IPS-NIHi7 (cell line): Measurements from ENCODE around the gene PARD3B.
A peak's percentile ranks its signal among the peaks of the same experiment; 100 is the strongest.
"Not testable (repeated sequence)": the region's sequence is repeated elsewhere in the genome, so short reads cannot be mapped to it uniquely, and the experiment has no call there.

Experiments used
- DNase-seq: peaks from one replicate; pipeline ENCODE4 v3.0.0; 2012; ENCODE audit warnings: mixed read lengths; ENCODE audit errors: extremely low spot score

PARD3B gene

DNA sequence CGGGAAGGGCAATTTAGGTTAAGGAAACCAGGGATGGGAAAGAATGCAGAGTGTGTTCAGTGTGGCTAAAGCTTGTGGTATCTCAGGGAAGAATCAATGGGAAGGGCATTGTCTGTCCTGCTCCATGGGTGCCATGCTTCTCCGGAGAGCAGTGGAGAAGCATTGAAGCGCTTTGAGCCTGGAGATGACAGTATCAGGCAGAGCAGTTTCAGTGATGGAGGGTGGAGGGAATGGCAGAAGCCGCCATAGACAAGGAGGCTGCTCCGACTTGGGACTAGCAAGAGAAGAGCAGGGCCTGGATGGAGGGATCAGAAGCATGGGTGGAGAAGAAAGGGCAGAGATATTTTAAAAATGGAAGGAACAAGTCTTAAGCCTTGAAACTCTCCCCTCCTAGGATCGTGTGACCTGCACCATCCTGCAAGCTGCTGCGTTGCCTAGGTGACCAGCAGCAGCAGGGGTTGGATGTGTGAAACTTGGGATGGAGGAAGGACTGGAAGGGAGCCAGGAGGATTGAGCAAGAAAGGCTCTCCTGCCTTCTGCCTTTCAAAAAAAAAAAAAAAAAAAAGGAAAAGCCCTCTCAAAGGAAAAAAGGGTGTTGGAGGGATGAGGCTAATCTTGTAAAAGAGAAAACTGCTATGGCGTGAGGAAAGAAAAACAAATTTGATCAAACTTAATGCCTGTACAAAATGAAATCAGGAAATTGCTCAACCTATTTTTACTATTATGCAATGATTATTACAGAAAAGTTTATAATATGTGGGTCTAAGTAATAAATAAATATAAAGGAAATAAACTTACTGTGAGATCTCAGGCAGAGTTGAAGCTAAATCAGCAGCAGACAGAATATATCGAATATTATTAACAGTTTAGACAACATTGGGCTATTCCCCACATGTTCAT is 643.2 kb downstream of the PARD3B start:
- DNase-seq, result peak; percentile 37

DNA sequence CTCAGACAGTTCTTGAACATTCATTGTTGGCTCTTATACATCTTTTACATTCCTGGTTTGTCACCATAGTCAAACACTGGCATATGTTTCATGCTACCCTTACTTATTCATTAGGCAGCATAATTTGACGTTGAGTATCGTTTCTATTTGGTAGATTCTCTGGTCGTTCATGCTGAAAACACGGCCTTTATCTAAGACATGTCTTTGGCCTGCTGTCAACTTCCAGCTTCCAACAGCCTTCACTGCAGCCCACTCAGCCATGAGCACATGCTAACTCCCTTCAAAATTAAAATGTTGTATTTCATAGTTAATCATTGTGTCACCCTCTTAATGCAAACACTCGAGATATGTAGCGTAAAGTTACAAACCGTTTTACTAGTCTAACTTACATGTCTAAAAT is 644.0 kb downstream of the PARD3B start:
- DNase-seq, result no peak

DNA sequence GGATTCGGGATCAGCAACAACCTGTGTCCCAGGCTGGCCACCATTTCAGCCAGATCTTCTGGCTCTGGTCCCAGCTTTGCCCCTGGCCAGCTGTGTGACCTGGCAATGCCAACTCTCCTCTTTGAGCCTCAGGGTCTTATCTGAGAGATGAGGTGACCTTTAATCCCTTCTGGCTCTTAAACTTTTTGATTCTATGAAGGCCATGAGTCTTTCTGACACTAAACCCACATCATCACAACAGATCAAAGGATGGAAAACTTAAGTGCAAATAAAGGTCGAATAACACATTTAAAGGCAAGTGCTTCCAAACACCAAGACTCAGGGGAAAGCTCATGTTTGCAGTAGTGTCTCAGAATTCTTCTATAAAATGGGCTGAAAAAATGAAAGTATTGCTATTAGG is 645.3 kb downstream of the PARD3B start:
- no peak for DNase-seq

DNA sequence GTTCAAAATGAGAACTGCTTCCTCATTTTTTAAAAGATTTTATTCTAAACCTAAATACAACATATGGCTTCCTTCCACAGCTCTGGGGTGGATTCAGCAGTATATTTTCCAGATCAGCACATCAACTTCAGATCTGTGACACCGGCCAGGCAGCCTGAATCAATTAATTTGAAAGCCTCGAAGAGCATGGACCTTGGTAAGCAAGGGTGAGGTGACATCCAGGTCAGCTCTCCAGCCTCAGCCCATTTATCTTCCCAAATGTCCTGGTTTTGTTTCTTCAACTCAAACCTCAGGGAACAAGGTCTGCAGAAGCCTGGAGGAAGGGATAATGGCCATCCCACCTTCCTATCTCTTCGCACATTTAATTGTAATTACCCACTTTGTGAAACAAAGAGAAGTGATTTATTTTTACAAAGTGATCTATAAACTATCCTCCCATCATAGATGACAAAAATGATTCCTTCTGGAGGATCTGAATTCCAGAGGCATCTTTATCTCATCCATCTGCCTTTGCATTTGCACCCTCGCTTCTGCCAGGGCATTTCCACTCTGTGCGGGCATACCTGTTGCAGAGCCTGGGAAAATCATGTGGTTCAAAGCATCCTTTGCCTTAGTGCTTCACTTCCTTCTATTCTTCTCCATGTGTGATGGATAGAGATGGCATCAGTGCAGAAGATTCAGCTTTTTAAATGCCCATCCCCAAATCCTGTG is 648.0 kb downstream of the PARD3B start:
- DNase-seq, result no peak

DNA sequence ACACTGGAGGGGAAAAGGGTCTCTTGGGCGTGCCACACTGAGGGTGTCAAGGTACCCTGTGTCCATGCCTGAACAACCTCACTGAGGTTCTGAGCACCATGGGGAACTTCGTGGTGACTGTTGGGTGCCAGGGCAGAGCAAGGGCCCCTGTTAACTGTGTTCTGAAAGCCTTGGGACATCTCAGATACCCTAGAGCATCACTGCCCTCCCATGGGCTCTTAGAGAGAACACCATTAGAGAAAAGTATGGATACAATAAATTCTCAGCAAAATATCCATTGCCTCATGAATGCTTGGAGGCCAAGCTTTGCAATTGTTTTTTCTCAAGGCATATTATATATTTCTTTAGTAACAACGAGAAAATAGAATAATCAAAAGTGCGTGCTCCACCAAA is 648.6 kb downstream of the PARD3B start:
- no peak for DNase-seq

DNA sequence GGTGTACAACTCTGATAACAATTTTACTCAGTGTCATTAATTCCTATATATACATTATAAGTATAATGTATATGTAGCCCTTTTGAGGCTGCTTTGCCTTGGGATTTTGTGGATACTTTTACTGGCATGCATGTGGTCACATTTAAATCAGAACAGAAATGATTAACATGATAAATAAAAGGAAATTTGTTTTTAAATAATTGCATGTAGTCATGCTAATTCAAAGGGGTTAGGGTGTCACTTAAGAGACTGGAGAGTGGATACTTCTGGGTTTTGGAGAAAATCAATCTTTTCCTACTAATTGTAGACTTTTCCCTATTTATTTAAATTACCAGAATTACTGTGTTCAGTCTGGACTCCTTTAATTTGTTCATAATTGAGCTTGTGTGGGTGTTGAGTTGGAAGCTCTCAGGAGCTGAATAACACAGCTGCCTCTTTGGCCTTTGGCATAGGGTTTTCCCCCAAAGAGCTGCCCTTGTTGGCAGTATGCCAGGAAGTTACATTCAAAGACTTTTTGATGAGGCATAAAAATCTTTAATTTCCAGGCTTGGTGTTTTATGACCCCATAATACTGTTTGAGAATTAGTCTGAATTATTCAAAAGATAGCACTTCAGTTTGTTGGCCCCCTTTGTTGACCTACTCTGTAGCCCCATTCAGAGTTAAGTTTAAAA is 652.3 kb downstream of the PARD3B start:
- DNase-seq, result no peak

DNA sequence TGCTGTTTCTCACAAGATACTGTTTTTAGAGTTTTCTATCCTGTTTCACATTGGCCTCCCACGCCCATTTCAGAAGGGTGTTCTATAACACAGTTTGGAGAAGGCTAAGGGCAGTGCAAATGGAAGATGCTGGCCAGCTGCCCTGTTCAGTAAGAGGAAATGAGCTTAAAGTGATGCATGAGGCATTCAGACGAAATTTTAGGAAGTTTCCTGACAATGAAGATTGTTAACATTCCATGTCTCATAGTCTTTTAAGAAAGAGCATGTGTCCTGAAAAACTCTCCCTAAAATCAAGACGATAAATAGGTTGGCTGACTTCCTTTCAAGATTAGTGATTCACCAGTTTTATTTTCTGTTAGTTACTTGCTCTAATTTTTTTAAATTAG is 652.9 kb downstream of the PARD3B start:
- DNase-seq, result no peak

DNA sequence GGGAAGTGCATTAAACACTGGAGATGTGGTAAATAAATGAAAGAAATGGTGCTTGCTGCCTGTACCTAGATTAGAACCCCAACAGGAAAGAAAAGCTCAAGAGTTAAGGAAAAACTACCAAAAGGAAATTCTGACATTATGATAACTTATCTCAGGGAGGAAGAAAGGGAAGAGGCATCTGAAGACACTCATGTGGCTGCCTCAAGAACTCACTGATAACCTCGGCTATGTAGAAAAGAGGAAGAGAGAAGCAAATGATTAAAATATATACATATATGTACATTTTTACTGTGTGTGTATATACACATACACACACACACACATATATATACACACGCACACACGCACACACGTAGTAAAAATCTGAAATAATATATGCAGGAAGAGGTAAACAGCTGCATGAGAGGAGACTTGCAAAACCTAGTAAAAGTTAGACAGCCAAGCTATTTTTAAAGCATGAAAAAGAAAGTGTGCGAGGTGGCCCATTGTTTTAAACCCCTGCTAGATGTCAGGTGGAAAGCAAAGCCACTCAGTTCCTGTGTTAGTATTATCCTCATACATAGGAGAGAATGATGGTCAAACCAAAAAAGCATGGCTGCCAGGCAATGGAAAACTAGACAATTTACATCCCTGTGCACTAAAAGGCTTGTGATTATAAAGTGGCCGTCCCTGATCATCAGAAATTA is 654.0 kb downstream of the PARD3B start:
- no peak for DNase-seq

DNA sequence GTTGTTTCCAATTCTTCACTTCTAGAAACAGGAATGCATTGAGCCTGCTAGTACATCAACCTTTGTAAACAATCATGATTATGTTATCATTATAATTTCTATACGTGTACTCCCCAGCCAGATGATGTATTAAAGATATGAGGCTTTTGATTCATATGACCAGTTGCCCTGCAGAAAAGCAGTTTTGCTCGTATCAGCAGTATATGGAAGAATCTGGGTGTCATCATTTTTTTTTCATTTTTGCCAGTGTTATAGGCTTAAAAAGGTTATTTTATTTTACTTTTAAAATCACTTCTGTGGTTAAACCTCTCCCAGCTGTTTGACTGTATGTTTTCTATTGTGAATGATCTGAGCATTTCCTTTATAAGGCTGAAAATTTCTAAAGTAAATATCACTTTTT is 665.2 kb downstream of the PARD3B start:
- no peak for DNase-seq

DNA sequence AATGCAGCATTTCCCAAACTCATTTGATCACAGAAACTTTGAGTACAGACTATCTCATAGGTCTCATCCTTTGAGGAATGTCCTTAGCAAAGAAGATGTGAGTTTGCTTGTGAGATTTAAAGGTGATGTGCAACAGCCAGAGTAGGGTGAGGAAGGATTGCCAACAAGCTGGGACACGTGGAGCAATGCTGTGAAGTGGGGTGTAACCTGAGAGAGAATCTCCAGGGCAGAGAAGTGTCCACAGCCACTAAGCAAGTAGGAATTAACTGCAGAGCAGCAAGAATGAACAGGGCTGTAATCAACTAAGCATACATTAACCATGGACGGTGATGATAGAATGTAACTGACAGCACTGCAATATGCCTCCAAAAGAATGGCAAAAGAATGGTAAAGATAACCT is 667.1 kb downstream of the PARD3B start:
- no peak for DNase-seq

DNA sequence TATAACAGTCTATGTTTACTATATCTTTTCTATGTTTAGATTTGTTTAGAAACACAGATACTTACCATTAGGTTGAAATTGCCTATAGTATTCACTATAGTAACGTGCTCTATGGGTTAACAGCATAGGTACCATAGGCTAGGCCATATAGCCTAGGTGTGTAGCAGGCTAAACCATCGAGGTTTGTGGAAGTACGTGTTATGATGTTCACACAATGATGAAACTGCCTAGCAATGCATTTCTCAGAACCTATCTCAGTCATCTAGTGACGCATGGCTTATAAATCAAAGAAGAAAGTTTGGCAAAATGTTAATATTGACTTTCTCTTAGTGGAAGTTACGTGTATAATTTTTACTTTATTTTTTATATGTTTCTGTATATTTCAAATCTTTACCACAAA is 670.8 kb downstream of the PARD3B start:
- DNase-seq, result no peak

DNA sequence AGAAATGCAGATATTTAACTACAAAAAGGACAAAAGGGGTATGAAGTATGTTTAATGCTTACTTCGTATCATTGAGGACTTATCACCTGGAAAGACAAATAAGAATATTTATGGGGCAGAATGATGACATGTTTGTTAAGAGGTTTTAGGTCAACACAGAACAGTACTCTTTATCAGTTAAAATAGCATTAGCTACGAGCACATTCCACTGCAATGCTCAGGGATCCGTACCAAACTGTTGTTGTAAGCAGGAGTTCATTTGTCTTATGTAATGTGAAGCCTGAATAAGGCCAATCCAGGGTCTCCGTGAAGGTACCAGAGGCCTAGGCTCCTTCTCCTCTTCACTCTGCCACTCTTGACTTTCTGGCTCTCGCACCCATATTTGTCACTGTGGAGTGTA is 671.3 kb downstream of the PARD3B start:
- no peak for DNase-seq

DNA sequence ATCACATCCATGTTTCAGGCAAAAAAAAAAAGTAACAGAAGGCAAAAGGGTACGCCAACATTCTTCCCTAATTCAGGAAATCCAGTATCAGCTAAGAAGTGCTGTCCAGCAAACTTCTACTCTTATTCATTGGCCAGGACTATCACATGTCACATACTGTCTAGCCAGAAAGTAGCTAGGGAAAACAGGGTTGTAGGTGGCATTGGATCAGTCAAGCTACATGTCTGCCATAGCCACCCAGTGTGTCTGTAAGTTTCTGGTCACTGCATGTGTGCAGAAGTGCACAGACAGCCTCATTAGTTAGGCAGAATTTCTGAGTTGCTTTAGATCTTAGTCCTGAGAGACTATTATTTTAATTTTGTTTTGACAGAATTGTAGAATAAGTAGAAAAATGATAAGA is 671.7 kb downstream of the PARD3B start:
- DNase-seq, result no peak

DNA sequence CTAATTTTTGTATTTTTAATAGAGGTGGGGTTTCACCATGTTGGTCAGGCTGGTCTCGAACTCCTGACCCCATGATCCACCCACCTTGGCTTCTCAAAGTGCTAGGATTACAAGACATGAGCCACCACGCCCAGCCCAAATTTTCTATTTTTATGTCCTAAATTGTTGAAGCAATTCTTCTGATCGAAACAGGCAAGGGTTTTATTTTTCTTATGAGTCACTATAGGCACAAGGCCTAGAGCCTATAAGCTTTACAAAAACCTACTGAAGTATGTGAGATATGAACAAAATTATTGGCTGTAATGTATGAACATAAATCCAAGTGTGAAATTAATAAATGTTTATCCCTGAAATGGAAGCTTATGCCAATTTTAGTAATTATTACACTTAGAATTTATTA is 672.8 kb downstream of the PARD3B start:
- DNase-seq, result no peak

DNA sequence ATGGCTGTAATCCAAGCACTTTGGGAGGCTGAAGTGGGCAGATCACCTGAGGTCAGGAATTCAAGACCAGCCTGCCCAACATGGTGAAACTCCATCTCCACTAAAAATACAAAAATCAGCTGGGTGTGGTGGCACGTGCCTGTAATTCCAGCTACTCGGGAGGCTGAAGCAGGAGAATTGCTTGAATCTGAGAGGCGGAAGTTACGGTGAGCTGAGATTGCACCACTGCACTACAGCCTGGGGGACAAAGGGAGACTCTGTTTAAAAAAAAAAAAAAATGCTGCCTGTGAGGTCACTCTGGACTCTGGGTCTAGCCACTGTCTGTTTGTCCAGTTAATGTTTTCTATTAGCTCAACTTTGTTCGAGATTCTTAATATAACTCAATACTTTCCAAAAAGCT is 673.5 kb downstream of the PARD3B start:
- not testable (repeated sequence) for DNase-seq

DNA sequence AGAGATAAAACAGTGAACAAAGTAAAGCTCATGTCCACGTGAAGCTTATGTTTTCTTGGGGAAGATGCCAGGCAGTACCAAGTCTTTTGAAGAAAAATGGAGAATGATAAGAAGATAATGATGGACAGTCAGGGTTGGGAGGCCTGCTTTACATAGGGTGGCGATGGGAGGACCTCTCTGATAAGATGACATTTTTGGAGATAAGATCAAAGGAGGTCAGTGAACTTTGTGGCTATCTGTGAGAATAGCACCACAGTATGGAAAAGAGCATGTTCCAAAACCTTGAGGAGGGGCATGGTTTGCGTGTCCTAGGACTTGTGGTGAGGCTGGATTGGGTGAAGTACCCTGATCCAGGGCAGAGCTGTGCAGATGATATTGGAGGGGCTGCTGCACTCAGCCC is 675.3 kb downstream of the PARD3B start:
- DNase-seq, result no peak

DNA sequence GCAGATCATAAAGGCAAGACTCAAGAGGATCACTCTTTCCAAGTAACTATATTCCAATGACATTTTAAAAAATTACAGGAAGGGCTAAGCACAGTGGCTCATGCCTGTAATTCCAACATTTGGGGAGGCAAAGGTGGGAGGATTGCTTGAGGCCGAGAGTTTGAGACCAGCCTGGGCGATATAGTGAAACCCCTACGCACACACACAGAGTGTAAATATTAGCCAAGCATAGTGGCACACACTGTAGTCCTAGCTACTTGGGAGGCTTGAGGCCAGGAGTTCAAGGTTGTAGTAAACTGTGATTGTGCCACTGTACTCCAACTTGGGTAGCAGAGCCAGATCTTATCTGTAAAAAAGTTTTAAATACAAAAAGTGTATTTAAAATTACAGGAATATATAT is 686.8 kb downstream of the PARD3B start:
- no peak for DNase-seq

DNA sequence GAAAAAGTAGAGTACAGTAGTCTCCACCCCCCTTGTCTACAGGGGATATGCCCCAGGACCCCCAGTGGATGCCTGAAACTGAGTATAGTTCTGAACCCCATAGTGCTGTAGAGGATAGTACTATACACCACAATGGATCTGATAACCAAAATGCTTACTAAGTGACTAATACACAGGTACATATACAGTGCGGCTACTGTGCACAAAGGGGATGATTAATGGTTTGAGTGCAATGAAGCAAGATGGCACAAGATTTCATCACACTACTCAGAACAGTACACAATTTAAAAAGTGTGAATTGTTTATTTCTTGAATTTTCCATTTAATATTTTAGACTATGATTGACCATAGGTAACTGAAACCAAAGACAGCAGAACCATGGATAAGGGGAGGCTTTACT is 690.2 kb downstream of the PARD3B start:
- DNase-seq, result no peak

DNA sequence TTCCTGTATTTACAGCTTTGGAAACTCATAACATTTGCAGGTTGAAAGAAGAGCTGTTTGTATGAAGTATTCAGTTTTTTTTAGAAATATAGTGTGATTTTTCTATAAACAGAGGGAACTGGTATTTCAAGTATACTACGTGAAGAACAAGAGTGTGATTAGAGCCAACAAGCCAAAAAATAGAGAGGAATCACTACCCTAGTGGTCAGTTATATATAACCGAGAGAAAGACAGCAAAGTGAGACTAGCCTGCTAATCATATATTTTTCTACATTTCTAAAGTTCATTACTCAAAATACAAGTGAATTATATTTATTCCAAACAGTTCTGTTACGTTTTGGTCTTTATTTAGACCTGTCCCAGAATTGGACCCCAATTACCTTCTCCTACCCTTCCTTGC is 692.2 kb downstream of the PARD3B start:
- DNase-seq, result no peak

DNA sequence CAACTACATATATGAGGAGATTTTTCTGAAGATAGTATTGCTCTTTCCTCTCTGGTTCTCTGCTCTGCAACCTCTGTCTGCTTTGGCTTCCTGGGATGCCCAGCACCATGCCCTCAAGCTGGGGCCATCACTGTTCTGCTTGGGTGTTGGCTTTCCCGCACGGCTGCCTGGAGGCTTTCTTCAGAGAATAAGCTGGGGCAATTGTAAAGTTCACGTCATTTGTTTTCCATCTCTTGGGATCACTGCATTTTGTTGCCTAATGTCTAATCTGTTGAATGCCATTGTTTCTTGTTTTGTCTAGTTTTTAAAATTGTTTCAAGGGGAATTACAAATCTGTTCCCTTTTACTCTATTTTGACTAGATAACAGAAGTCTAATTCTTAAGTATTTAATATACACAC is 699.7 kb downstream of the PARD3B start:
- no peak for DNase-seq

DNA sequence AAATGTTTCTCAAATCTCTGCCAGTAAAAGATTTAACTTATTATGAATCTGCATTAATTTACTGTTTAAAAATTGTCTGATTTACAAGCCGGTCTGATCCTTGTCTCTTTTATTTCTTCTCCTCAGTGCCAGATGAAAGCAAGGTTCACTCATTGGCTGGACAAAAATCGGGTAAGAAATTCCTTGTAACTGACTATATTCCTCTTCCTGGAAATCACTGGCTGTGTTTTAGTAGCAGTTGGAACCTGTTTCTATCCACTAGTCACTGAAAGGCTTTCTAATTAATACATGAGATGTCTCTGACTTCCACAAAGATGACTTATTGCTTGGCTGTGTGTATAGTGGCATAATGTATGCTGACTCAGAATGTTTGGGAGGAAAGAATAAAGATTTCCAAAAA is 700.4 kb downstream of the PARD3B start:
- DNase-seq, result no peak

DNA sequence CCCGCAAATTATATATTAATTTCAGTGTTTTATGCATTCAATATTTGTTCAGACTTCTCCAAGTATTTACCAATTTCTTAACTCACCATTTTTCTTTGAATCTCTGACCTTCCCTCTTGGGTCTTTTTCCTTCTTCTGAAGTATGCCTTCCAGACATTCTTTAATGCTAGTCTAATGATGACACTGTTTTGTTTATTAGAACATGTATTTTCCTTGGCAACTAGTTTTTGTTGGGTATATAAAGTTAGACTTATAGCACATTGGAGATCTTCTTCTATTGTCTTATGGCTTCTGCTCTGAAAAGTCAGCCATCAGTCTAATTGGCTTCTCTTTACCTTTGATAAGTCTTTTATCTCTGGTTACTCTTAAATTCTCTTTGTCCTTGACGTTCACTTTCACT is 713.8 kb downstream of the PARD3B start:
- DNase-seq, result no peak
